Loucy (cell line): Measurements from ENCODE around the gene LPP.

Source experiments
- H2AFZ ChIP-seq: fragments of 200-600 bp; sonication (generic); 2 replicates; pipeline ENCODE4 v1.6.0; 2016; ENCODE audit warnings: antibody characterized with exemption, mild to moderate bottlenecking, low read length, moderate library complexity
- H3F3A ChIP-seq: fragments of 200-600 bp; 2 replicates; pipeline ENCODE4 v1.6.0; 2016; ENCODE audit warnings: antibody characterized with exemption, low read depth, mild to moderate bottlenecking
- H3K27me3 ChIP-seq: fragments of 200-600 bp; sonication (generic); 2 replicates; pipeline ENCODE4 v1.6.1; 2014; ENCODE audit warnings: low read length, mild to moderate bottlenecking; ENCODE audit not compliant: insufficient read depth, poor library complexity, severe bottlenecking
- H3K36me3 ChIP-seq: fragments of 200-600 bp; sonication (generic); 2 replicates; pipeline ENCODE4 v1.6.1; 2016; ENCODE audit warnings: low read length; ENCODE audit not compliant: insufficient read depth
- H3K4me1 ChIP-seq: fragments of 200-600 bp; sonication (generic); 2 replicates; pipeline ENCODE4 v1.5.1; 2014; ENCODE audit warnings: low read length, mild to moderate bottlenecking; ENCODE audit not compliant: insufficient read depth, poor library complexity, severe bottlenecking
- H3K4me2 ChIP-seq: fragments of 200-600 bp; sonication (generic); 2 replicates; pipeline ENCODE4 v1.6.0; 2014; ENCODE audit warnings: antibody characterized with exemption, low read length, low read depth, mild to moderate bottlenecking; ENCODE audit not compliant: poor library complexity, severe bottlenecking
- H3K4me3 ChIP-seq: fragments of 200-600 bp; sonication (generic); 2 replicates; pipeline ENCODE4 v1.5.1; 2014; ENCODE audit warnings: low read length, mild to moderate bottlenecking, mixed read lengths; ENCODE audit not compliant: poor library complexity, severe bottlenecking
- H3K79me2 ChIP-seq: fragments of 200-600 bp; sonication (generic); 2 replicates; pipeline ENCODE4 v1.6.1; 2014; ENCODE audit warnings: low read length; ENCODE audit not compliant: insufficient read depth
- H3K9ac ChIP-seq: fragments of 200-600 bp; sonication (generic); 2 replicates; pipeline ENCODE4 v1.6.0; 2014; ENCODE audit warnings: mild to moderate bottlenecking, low read depth, low read length, moderate library complexity; ENCODE audit not compliant: poor library complexity, severe bottlenecking
- H3K9me2 ChIP-seq: fragments of 200-600 bp; sonication (generic); replicated peaks from 2 replicates; pipeline ENCODE4 v1.6.1; 2016; ENCODE audit warnings: low read depth, low read length, mixed read lengths
- H3K9me3 ChIP-seq: fragments of 200-600 bp; sonication (generic); 2 replicates; pipeline ENCODE4 v1.6.1; 2014; ENCODE audit warnings: mild to moderate bottlenecking, antibody characterized with exemption, low read length, low read depth; ENCODE audit not compliant: insufficient read depth
- H4K20me1 ChIP-seq: fragments of 200-600 bp; sonication (generic); 2 replicates; pipeline ENCODE4 v1.6.0; 2014; ENCODE audit warnings: antibody characterized with exemption, low read length, mild to moderate bottlenecking; ENCODE audit not compliant: insufficient read depth, poor library complexity, severe bottlenecking
- CTCF ChIP-seq: fragments of 200-600 bp; sonication (generic); conservative IDR thresholded peaks from 2 replicates; pipeline ENCODE4 v1.5.1; 2014; ENCODE audit warnings: mild to moderate bottlenecking, antibody characterized with exemption, low read length
- EZH2phosphoT487 ChIP-seq: fragments of 200-600 bp; IDR thresholded peaks from 2 replicates; pipeline ENCODE4 v1.6.1; 2018; ENCODE audit warnings: antibody characterized with exemption, mild to moderate bottlenecking, moderate library complexity, borderline replicate concordance

Gene LPP

GRCh38 chr3:188742755-188743550 is 589.0 kb downstream of the LPP start:
- Histone ChIP-seq H3K4me3 (no peak overlapping the region), H3K9me2 (no peaks in the 10 kb centered on the region), H3K79me2 (no peaks in the 10 kb centered on the region), H3K9me3 (no peaks in the 10 kb centered on the region), H3K4me2 (no peak overlapping the region), H4K20me1 (no peaks in the 10 kb centered on the region), H3K4me1 (no peaks in the 10 kb centered on the region), H2AFZ (no peak overlapping the region), H3K27me3 (no peaks in the 10 kb centered on the region), H3K36me3 (no peaks in the 10 kb centered on the region), H3K9ac (no peak overlapping the region), H3F3A (no peaks in the 10 kb centered on the region)
- no peak for TF ChIP-seq CTCF
- no peak for TF ChIP-seq EZH2phosphoT487

- no peak overlapping the region for H3K9ac ChIP-seq
- H4K20me1 ChIP-seq, result no peaks in the 10 kb centered on the region
- no peaks in the 10 kb centered on the region for H3K9me2 ChIP-seq
- H3F3A ChIP-seq, result no peaks in the 10 kb centered on the region
- H3K4me1 ChIP-seq, result no peaks in the 10 kb centered on the region
- H3K4me2 ChIP-seq, result no peak overlapping the region
- H3K4me3 ChIP-seq, result no peak overlapping the region
- no peaks in the 10 kb centered on the region for H3K9me3 ChIP-seq
- no peak for TF ChIP-seq CTCF
- TF ChIP-seq EZH2phosphoT487, result no peak
- H2AFZ ChIP-seq, result no peak overlapping the region
- H3K27me3 ChIP-seq, result no peaks in the 10 kb centered on the region
- no peaks in the 10 kb centered on the region for H3K79me2 ChIP-seq
- H3K36me3 ChIP-seq, result no peaks in the 10 kb centered on the region
Measured at GRCh38 chr3:188744166-188744565, 590.2 kb downstream of the LPP start.

GRCh38 chr3:188745031-188745430 is 591.1 kb downstream of the LPP start:
- H3K4me1 ChIP-seq, result no peaks in the 10 kb centered on the region
- H3K9me3 ChIP-seq, result no peaks in the 10 kb centered on the region
- H3K4me2 ChIP-seq, result no peak overlapping the region
- H3K9me2 ChIP-seq, result no peaks in the 10 kb centered on the region
- no peak overlapping the region for H3K4me3 ChIP-seq
- TF ChIP-seq CTCF (no peak), EZH2phosphoT487 (no peak)
- no peaks in the 10 kb centered on the region for H3K36me3 ChIP-seq
- H3F3A ChIP-seq, result no peaks in the 10 kb centered on the region
- H4K20me1 ChIP-seq, result no peaks in the 10 kb centered on the region
- no peaks in the 10 kb centered on the region for H3K79me2 ChIP-seq
- no peaks in the 10 kb centered on the region for H3K27me3 ChIP-seq
- H3K9ac ChIP-seq, result no peak overlapping the region
- no peak overlapping the region for H2AFZ ChIP-seq
